CD4-positive, alpha-beta T cell treated with Interleukin-6 for 4 hours (primary cell): Measurements from ENCODE around the gene KAT6B.
"Not testable (repeated sequence)": the region's sequence is repeated elsewhere in the genome, so short reads cannot be mapped to it uniquely, and the experiment has no call there.

Source experiments
- DNase-seq: peaks from one replicate; pipeline ENCODE4 v3.0.0-alpha.2; 2020; ENCODE audit warnings: mixed read lengths

KAT6B gene

GRCh38 chr10:75043256-75044131 is 217.1 kb downstream of the KAT6B start:
- DNase-seq = peak; percentile 48

GRCh38 chr10:75048669-75049098 is 222.3 kb downstream of the KAT6B start:
- no peak for DNase-seq

GRCh38 chr10:75049316-75050148 is 223.1 kb downstream of the KAT6B start:
- DNase-seq = no peak

- no peak for DNase-seq
These were observed 223.9 kb downstream of the KAT6B start for GRCh38 chr10:75050149-75050919.

GRCh38 chr10:75051308-75051707 is 224.9 kb downstream of the KAT6B start:
- no peak for DNase-seq

- DNase-seq = not testable (repeated sequence)
These were observed 229.6 kb downstream of the KAT6B start for GRCh38 chr10:75055896-75056406.

- DNase-seq = no peak
These were observed 231.3 kb downstream of the KAT6B start for GRCh38 chr10:75057680-75058079.

- no peak for DNase-seq
These were observed 231.8 kb downstream of the KAT6B start for GRCh38 chr10:75058161-75058560.

- DNase-seq = no peak
These were observed 235.5 kb downstream of the KAT6B start for GRCh38 chr10:75061709-75062505.

GRCh38 chr10:75062506-75063299 is 236.3 kb downstream of the KAT6B start:
- no peak for DNase-seq

GRCh38 chr10:75063461-75064230 is 237.2 kb downstream of the KAT6B start:
- DNase-seq = no peak

GRCh38 chr10:75065076-75065475 is 238.7 kb downstream of the KAT6B start:
- no peak for DNase-seq

GRCh38 chr10:75066271-75066670 is 239.9 kb downstream of the KAT6B start:
- DNase-seq = no peak

- DNase-seq = no peak
These were observed 240.9 kb downstream of the KAT6B start for GRCh38 chr10:75067272-75067671.

GRCh38 chr10:75068523-75068922 is 242.1 kb downstream of the KAT6B start:
- no peak for DNase-seq

GRCh38 chr10:75070476-75070875 is 244.1 kb downstream of the KAT6B start:
- DNase-seq = no peak

GRCh38 chr10:75070961-75071428 is 244.6 kb downstream of the KAT6B start:
- no peak for DNase-seq

- no peak for DNase-seq
These were observed 245.4 kb downstream of the KAT6B start for GRCh38 chr10:75071756-75072155.

GRCh38 chr10:75072727-75073126 is 246.3 kb downstream of the KAT6B start:
- DNase-seq = no peak

GRCh38 chr10:75073442-75073841 is 247.0 kb downstream of the KAT6B start:
- DNase-seq = no peak
